ENCODE measurements around the gene PRR32.
"Not testable (repeated sequence)": the region's sequence is repeated elsewhere in the genome, so short reads cannot be mapped to it uniquely, and the experiment has no call there.

The PRR32 gene, protein sequence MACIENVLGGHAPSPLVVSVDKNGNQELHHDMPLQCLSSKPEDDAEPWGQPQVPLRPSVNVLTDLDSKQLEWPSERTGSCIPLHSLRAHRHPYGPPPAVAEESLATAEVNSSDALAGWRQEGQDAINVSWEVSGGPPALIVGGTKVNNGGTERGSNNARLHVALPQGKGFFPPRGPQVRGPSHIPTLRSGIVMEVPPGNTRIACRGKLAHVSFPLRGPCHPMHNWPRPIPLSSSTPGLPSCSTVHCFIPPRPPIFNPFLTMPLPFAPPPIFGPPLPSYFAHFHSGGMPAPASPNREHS

DNA sequence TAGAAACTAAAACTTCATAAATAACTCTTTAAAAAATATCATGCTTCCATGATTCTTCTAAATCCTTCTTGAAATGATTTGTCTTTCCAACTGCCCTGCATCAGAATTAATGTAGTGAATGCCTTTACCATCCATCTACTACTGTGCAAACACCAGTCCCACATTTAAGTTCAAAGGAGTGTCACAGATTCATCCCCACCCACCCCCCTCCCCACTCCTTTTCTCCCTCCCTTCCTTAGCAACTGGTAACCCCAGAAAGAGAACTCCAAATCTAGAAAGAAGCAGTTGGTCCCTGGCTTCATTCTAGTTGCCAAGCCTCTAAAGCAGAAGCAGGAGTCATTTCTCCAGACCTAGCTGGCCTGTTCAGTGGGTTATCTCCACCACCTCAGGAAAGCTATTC, at the start of gene PRR32:
TSS of gene PRR32 (plus strand) at position 301 of the 400 bp plus-strand sequence. CDS start 115 bp downstream, outside the sequence.
- DNase-seq = no peak

DNA sequence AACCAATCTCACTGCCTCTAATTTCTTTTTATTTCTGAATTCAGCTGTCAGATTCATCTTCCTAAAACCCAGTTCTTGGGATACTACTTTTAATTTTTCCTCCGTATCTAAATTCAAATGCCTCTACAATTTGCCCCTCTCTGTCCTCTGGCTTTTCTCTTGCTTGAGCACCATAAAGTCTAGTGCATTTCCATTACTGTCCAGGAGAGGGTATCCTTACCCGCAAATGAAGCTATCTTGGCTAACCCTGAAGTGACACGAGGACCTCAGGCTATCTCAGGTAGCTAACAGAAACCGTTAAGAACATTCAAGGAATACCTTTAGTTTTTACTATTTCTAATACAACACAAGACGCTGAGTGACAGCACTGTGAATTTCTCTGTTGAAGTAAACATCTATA, 49.4 kb upstream of the PRR32 start:
- DNase-seq = peak; percentile 0

DNA sequence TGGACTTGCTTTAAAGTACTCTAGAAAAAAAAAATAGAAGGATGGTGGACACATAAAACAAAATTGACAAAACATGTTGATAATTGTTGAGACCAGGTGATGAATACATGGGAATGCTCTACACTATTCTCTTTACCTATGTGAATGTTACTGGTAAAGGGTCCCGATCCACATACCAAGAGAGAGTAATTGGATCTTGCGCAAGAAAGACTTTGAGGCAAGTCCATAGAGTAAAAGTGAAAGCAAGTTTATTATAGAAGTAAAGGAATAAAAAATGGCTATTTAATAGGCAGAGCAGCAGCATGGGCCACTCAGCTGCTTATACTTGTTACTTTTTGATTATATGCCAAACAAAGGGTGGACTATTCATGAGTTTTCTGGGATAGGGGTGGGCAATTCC, 34.0 kb upstream of the PRR32 start:
- DNase-seq = no peak

DNA sequence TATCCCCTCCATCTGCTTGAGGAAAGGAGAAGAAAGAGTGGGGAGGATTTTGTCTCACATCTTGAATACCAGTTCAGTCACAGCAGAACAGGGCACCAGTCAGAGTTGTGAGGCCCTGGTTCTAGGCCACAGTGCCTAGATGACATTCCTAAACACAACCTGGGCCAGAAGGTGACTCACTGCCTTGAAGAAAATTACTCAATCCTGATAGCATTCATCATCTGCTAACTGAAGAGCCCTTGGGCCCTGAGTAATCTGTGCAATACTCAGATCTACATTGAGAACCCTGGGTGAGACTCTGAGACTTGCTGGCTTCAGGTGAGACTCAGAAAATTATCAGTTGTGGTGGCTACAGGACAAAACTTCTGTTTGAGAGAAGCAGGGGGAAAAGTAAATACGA, 20.5 kb upstream of the PRR32 start:
- no peak for DNase-seq

DNA sequence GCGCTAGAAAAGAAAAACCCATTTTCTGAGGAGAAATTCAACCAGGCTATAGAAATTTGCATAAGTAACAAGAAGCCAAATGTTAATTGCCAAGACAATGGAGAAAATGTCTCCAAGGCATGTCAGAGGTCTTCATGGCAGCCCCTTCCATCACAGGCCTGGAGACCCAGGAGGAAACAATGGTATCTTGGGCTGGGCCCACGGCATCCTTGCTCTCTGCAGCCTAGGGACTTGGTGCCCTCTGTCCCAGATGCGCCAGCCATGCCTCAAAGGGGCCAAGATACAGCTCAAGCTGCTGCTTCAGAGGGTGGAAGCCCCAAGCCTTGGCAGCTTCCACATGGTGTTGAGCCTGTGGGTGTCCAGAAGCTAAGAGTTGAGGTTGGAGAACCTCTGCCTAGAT, 12.7 kb upstream of the PRR32 start:
- DNase-seq = not testable (repeated sequence)

DNA sequence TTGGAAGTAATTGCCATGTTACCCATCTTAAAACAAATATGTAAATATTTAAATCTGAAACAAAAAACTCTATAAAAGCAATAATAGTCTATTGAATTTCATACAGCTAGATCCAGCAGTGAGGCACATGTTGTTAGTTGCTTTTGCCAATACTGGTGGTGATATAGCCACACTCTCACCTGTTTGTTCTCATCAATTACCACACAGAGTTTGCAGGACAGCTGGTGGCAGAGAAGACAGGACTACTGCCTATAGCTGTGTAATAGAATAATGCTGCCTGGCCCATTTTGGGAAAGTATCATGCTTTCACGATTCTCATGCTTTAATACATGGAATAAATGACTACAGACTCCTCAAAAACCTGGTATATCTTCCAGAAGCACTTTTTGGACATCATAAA, 3.7 kb upstream of the PRR32 start:
- DNase-seq = no peak

DNA sequence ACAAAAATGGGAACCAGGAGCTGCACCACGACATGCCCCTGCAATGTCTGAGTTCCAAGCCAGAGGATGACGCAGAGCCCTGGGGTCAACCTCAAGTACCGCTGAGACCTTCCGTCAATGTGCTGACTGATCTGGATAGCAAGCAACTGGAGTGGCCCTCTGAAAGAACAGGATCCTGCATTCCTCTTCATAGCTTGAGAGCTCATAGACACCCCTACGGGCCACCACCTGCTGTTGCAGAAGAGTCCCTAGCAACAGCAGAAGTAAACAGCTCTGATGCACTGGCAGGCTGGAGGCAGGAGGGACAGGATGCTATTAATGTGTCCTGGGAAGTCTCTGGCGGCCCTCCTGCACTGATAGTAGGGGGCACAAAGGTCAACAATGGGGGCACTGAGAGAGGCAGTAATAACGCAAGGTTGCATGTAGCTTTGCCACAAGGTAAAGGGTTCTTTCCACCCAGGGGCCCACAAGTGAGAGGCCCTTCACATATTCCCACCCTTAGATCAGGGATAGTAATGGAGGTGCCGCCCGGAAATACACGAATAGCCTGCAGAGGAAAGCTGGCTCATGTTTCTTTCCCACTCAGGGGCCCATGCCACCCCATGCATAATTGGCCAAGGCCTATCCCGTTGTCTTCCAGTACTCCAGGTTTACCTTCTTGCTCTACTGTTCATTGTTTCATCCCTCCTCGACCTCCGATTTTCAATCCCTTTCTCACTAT, 1.3 kb downstream of the PRR32 start:
- DNase-seq = no peak

DNA sequence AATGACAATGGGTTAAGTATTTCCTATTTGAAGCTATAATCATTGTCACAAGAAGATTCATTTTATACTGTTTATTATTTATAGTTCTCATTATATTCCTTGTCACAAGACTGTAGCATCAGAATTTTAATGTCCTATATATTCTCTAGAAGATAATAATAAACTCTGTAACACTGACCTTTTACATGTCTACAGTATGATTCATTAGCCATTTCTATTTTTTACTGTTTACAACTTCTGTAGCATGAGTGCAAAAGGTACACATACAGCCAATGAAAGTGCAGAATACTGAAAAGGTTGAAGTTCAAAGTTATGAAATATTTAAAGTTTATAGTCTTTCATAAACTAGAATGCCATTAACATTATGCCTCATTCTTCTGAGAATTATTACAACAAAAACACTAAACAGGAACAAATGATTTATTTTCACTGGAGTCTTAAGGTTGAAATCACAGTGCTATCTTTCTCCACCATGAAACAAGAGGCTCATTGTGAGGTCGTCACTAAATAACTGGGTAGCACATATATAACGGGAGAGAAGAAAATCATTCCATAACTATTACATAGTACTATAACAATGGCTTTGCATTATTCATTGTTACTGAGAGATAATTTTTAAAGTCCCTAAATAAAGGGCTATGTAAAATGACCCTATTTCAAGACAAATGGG, 4.9 kb downstream of the PRR32 start:
- no peak for DNase-seq

DNA sequence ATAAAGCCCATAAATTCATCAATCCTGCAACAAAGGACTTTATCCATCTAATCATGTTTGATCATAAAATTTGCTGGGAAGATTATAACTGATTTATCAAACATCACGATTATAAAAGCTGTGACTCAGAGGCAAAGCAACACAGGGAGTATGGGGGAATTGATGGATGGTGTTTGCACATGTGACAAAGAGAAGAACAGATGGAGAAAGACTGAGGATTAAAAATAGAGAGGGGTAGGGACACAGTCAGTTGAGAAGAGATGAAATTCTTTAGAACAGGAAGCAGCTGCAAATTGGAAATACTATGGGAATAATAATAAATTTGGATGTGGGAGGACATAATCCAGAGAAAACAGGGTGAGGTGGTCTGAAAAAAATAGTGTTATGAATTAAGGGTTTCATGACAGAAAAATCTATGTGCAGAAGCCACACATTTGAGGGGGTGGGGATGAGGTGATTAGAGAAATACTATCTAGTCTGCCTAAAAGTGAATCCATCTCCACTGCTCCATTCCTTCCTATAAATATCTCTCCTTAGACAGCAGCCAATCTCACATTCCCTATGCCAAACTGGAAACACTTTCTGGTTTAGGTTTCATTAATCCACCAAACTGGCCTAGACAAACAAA, 6.2 kb downstream of the PRR32 start:
- no peak for DNase-seq

DNA sequence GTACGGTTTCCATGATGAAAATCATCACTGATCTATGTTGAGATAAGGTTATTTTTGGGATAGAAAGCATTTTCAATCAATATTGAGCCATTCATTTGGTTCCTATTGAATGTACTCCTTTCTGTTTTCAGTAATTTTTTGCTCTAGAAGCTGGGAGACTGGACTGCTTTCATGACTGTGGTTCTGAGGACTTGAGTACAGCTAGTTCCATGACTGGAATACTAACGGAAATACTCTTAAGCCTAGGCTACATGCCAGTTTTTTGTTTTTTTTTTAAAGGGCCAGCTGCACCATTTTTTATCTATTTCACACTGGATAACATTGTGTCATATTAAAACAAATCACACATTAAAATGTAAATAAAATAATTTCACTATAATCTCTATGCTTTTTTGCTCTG, 16.7 kb downstream of the PRR32 start:
- DNase-seq = no peak

DNA sequence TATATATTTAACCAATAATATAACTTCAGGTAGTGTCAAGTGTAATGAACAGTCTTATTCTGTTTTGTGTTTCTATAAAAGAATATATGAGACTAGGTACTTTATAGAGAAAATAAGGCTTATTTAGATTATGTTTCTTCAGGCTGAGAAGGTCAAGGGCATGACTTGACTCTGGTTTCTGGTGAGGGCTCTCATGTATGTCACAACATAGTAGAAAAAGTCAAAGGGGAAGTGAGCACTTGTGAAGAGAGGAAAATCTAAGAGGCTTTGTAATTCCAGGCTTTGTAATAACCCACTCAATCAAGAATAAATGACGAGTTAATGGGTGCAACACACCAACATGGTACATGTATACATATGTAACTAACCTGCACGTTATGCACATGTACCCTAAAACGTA, 27.6 kb downstream of the PRR32 start:
- DNase-seq = no peak

DNA sequence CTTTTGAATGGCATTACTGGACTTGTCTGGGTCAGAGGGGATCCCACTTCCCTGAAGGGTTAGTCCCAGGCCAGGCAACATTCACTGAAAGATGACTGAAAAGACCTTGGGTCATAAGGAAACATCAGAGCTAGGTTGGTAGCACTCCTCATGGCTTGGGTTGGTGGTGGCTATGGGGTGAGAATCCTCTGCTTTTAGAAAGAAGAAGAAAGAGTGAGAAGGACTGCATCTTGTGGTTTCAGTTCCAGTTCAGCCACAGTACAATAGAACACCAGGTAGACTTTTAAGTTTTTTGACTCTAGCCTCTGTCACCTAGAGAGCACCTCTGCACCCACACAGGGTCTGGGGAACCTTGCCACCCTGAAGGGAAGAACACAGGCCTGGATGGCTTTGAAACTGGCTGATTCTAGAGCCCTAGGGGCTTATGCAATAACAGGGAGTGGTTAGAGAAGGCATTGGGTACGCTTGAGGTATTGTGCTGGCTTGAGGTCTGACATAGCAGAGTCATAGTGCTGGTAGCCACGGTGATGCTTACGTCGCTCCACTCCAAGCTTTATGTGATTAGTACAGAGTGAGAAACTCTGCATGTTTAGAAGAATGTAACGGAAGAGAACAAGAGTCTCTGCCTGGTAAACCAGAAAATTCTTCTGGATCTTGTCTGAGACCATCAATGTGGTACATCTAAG, 36.5 kb downstream of the PRR32 start:
- no peak for DNase-seq
